GM12875 (cell line): ENCODE results near the gene VWA8.

ENCODE experiments used
- H3K4me3 ChIP-seq: one replicate; pipeline ENCODE4 v1.5.1; 2011; ENCODE audit warnings: low read depth, low read length, control low read depth
- CTCF ChIP-seq: IDR thresholded peaks from 2 replicates; pipeline ENCODE4 v1.5.1; 2011; ENCODE audit warnings: low read depth, mild to moderate bottlenecking, control low read depth, inconsistent platforms, low read length, moderate library complexity, borderline replicate concordance; ENCODE audit not compliant: insufficient read depth

Gene VWA8

DNA sequence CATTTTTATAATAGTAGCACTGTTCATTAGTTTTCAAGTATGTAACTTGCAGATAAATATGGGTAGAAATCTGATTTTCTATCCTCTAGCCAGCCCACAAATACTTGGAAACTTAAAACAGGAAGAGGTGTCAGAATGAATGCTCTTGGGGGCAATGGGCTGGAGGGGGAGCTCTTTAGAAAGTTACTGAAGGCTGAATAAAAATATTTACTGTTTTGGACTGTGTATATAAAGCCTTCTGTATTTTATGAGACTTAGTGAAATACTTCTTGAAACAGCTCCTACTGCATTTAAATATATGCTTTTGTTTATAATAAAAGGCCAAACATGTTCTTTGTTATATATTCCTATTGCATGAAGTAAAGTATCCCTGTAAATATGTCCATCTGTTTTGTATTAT is 364.7 kb downstream of the VWA8 start:
- no peak overlapping the region for H3K4me3 ChIP-seq
- TF ChIP-seq CTCF: no peak

- TF ChIP-seq CTCF: no peak
- no peak overlapping the region for H3K4me3 ChIP-seq
Observed at GRCh38 chr13:41595298-41595697, 365.6 kb downstream of the VWA8 start.

DNA sequence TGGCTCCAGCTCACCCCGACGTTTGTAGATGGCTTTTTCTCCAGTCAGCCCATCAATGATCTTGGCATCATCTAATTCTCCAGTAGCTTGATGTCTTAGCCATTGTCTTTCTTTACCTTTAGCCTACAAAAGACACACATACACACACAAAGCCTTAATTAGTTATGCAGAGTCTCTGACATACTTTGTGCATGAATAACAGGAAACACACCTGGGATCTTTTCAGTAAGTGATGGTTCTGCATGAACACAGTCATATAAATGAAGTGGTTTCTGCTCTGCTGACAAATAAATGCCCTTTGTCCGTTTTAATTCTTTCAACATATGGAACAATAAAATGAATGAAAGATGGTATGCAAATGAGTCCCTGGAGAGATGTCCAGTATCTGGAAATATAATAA is 370.3 kb downstream of the VWA8 start:
- TF ChIP-seq CTCF: no peak
- no peak overlapping the region for H3K4me3 ChIP-seq

GRCh38 chr13:41590122-41590521 is 370.8 kb downstream of the VWA8 start:
- no peak for TF ChIP-seq CTCF
- H3K4me3 ChIP-seq: no peak overlapping the region

DNA sequence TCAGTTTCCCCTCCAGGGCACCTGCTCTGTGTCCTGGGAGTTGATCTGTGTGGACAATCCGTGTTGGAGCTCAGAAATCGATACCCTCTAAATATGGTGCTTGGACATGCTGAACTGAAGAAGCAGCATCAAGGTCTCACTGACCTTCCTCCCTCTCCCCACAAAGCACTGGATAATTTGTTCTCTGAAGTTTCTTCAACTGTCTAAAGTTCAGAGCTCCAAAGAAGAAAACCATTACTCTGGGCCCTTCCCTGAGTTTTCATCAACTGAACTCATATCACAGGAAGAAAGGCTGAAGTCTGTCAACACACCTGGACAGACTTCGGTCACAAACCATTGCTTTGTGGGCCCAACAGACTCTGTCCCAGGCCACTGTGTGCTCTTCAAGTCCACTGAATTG is 371.5 kb downstream of the VWA8 start:
- TF ChIP-seq CTCF: no peak

GRCh38 chr13:41588899-41589298 is 372.0 kb downstream of the VWA8 start:
- TF ChIP-seq CTCF: no peak
- no peak overlapping the region for H3K4me3 ChIP-seq

More for the DNA sequence above, 371.5 kb downstream of the VWA8 start:
- H3K4me3 ChIP-seq: no peak overlapping the region

DNA sequence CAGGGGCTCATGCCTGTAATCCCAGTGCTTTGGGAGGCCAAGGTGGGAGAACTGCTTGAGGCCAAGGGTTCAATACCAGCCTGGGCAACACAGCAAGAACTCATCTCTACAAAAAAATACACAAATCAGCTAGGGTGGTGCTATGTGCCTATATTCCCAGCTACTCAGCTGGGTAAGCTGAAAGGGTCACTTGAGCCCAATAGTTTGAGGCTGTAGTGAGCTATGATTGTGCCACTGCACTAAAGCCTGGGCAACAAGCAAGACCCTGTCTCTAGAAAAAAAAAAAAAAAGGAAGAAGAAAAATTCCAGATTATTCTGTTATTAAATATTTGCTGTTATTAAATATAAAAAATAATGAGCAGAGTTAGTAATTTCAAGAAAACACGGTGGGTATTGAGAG is 372.5 kb downstream of the VWA8 start:
- TF ChIP-seq CTCF: no peak
- no peak overlapping the region for H3K4me3 ChIP-seq
